NCI-H510A treated with DMSO at 0.1 percent for 48 hours (cell line): ENCODE data around the gene RTBDN.
"Not testable (repeated sequence)": the region's sequence is repeated elsewhere in the genome, so short reads cannot be mapped to it uniquely, and the experiment has no call there.

ENCODE experiments used
- DNase-seq: peaks from one replicate; lab custom pipeline; 2025; lab: John Stamatoyannopoulos, UW

The RTBDN gene

DNA sequence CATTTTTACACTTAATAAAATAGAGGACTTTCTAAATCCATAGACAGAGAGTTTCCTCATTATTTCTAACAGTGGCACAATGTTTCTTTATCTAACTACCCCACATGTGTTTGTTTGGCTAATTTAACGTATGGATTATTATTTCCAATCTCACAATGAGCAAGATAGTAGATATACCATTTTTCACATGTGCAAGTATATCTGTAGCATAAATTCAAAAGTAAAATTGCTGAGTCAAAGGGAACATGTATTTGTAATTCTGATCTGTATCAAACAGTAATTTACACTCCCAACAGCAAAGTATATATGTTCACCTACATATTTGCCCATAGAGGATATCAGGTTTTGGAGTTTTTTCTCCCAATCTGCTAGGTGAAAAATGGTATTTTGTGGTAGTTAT lies 22.3 kb upstream of the RTBDN start:
- DNase-seq = no peak

GRCh38 chr19:12847159-12848139 lies 13.1 kb upstream of the RTBDN start:
- DNase-seq = peak; percentile 65

DNA sequence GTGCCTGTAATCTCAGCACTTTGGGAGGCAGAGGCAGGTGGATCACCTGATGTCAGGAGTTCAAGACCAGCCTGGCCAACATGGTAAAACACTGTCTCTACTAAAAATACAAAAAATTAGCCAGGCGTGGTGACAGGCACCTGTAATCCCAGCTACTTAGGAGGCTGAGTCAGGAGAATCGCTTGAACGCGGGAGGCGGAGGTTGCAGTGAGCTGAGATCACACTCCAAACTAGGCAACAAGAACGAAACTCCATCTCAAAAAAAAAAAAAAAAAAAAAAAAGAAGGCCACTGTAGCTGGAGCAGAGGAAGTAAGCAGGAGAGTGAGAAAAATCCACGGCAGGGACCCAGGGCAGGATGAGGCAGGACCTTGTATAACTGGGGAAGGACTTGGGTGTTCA lies 12.2 kb upstream of the RTBDN start:
- not testable (repeated sequence) for DNase-seq

GRCh38 chr19:12843999-12844732 lies 9.8 kb upstream of the RTBDN start:
- no peak for DNase-seq

GRCh38 chr19:12843328-12843727 lies 8.9 kb upstream of the RTBDN start:
- DNase-seq = no peak

DNA sequence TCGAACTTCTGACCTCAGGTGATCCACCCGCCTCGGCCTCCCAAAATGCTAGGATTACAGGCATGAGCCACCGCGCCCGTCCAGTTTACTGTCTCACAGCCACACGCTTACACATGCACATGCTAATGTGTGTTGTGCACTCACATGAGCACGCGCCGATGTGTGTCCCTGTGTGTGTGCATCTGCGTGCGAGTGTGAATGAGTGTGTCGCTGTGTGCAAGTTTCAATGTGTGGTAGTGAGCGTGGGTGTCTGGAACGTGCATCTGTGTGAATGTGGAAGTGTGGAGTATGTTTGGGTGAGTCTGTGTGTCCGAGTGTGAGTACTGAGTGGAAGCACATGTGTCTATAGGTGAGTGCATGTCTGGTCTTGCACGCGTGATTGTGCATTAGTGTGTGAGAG lies 8.1 kb upstream of the RTBDN start:
- no peak for DNase-seq

- no peak for DNase-seq
These were observed 6.7 kb upstream of the RTBDN start for GRCh38 chr19:12841094-12841493.

GRCh38 chr19:12840091-12841079 lies 6.0 kb upstream of the RTBDN start:
- DNase-seq = no peak

DNA sequence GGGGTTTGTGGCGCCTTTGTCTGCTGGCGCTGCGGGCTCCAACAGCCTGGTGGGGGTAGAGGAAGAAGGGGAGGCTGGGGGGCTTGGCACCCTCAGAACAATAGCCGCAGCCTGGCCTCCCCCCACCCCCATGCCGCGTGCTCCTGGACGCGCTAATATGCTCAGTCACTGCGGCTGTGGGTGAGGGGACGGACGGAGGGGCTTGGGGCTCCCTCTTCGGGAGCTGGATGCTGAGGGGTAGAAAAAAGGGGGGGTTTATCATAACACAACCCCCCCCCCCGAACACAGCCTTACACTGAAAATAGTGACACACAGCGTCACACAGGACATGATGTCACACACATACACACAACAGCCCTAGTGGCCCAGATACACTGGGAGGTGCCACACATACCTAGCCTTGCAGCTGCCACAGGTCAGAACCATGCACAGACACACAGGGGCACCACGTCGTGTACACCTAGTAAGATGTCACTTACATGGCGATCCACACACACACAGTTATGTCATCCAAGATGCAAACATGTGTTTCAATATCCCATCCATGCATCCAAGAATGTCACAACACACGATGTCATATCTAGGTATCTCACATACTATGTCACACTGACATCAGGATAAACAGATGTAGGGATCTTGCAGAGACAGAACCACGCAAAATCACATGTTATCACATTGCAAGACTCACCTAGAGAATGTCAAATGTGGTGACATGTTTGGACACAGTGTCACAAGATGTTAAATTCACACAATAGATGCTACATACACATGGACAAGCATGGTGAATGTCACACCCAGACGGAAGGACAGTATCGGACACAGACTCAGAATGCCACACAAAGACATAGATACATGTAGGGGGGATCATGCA lies 4.7 kb upstream of the RTBDN start:
- no peak for DNase-seq

DNA sequence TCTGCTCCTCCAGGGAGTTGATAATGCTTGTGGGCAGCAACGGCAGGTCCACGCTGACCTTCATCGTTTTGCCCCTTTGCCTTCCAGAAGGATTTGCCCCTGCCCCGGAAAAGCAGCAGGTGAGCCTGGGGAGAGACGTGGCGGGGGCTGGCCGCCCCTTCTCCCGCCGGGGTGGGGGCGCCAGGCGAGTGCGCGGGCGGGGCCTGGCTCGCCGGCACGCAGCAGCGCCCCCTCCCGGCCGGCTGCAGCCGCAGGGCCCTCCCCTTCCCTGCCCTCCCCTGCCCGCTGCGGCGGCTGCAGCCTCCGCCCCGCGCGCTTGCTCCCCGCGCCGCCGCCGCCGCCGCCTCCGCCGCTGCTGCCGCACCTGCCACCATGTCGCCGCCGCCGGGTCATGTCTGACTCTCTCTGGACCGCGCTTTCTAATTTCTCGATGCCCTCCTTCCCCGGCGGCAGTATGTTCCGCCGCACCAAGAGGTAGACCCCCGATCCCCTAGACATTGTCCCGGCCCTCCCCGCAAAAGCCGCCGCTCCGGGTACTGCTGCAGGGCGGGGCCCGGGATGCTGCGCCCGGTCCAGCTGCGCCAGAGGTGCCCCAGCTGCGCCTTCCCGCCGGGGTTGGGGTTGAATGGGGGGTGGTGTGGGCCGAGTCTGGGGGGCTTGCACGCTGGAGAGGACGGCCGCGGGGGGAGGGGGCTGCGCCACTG lies 4.0 kb upstream of the RTBDN start, which contains the start of gene MAST1:
Gene MAST1, plus strand, starts transcription at position 334 of the 704 bp plus-strand sequence. Its CDS starts 58 bp downstream, at position 392.
- peak; percentile 76 for DNase-seq

GRCh38 chr19:12837225-12837624 lies 2.8 kb upstream of the RTBDN start:
- DNase-seq = no peak

- DNase-seq = no peak
These were observed 2.1 kb upstream of the RTBDN start for GRCh38 chr19:12836529-12836863.

DNA sequence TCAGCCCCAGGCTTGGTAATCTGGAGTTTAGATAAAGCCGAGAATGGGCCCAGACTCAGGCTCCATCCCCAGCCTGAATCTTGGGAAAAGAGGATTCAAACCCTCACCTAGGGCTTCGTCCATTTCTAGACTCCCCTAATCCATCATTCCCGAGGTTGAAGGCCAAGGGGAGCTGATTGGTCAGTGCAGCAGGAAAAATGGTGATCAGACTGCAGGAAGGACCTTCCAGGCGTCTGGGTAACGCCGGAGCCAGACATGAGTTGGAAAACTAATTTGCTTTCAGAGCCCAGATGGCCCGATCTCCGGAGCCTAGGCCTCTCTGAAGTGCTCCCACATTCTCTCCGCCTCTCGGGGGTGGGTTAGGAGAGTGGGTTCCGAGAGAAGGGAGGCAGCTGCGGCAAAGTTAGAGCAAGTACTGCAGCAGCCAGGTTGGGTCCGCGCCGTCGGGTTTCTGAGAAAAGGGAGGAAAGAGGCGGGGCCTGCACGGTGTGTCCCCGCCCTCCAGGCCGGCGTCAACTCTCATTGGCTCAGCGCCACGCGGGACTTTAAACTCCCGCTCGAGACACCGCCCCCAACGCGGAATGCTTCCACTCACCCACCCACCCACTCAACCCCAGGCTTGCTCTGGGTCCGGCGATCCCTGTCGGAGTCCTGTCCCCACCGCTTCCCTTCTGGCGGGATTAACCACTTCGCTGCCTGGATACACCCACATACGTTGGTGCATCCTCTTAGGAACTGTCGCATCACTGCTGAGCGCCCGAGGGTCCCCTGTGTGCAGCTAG lies 788 bp upstream of the RTBDN start:
- DNase-seq = peak; percentile 53

- DNase-seq = peak; percentile 79
These were observed 427 bp downstream of the RTBDN start for GRCh38 chr19:12833738-12834565.

GRCh38 chr19:12833418-12833737 lies 1.0 kb downstream of the RTBDN start:
- DNase-seq = no peak

DNA sequence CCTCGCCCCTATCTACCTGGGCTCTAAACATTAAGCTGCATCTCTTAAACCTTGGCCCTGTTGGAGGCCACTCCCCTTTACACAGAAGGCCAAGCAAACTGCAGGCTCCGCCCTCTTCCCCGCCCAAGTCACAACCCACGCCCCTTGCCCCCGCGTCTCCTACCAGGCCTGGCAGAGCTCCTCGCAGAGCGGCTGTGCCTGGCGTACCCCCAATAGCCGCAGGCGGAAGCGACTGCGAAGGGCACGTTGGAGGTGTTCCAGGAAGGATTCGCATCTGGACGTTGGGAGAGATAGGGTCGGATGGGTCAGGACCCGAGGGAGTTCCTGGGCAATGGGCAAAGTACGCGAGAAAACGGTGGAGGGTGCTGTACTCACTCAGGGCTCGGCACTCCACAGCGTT lies 5.9 kb downstream of the RTBDN start:
- peak; percentile 85 for DNase-seq

- DNase-seq = no peak
These were observed 8.9 kb downstream of the RTBDN start for GRCh38 chr19:12825254-12826131.

- DNase-seq = no peak
These were observed 12.6 kb downstream of the RTBDN start for GRCh38 chr19:12821761-12822160.
